Smooth muscle cell (in vitro differentiated cells): ENCODE measurements around the gene DIPK2A. TPM values are rescaled to one million over a fixed set of nuclear protein-coding genes. Genes with fewer than 3 reads are reported as not detected.

ENCODE experiments used
- DNase-seq: peaks from one replicate; lab custom pipeline; 2025; ENCODE audit not compliant: unreplicated experiment; lab: John Stamatoyannopoulos, UW
- H2AFZ ChIP-seq: fragments of 200-600 bp; sonication (generic); 2 replicates; pipeline ENCODE4 v1.6.0; 2016; ENCODE audit warnings: antibody characterized with exemption, low read depth, mild to moderate bottlenecking
- H3F3A ChIP-seq: fragments of 200-600 bp; sonication (generic); 2 replicates; pipeline ENCODE4 v1.6.0; 2017; ENCODE audit warnings: antibody characterized with exemption, low read depth
- H3K27ac ChIP-seq: fragments of 200-600 bp; sonication (generic); 2 replicates; pipeline ENCODE4 v1.5.1; 2016; ENCODE audit warnings: low read depth, mild to moderate bottlenecking
- H3K27me3 ChIP-seq: fragments of 200-600 bp; sonication (generic); 2 replicates; pipeline ENCODE4 v1.6.1; 2016; ENCODE audit warnings: low read depth, mild to moderate bottlenecking
- H3K36me3 ChIP-seq: fragments of 200-600 bp; sonication (generic); 2 replicates; pipeline ENCODE4 v1.5.1; 2016; ENCODE audit warnings: low read depth
- H3K4me1 ChIP-seq: fragments of 200-600 bp; sonication (generic); 2 replicates; pipeline ENCODE4 v1.5.1; 2016; ENCODE audit warnings: low read depth
- H3K4me2 ChIP-seq: fragments of 200-600 bp; sonication (generic); 2 replicates; pipeline ENCODE4 v1.6.0; 2016; ENCODE audit warnings: mild to moderate bottlenecking
- H3K4me3 ChIP-seq: fragments of 200-600 bp; sonication (generic); 2 replicates; pipeline ENCODE4 v1.5.1; 2016; ENCODE audit warnings: mild to moderate bottlenecking
- H3K79me2 ChIP-seq: fragments of 200-600 bp; sonication (generic); 2 replicates; pipeline ENCODE4 v1.6.0; 2016; ENCODE audit warnings: low read depth, mild to moderate bottlenecking
- H3K9ac ChIP-seq: fragments of 200-600 bp; sonication (generic); 2 replicates; pipeline ENCODE4 v1.6.0; 2016; ENCODE audit warnings: low read depth
- H3K9me3 ChIP-seq: fragments of 200-600 bp; sonication (generic); replicated peaks from 2 replicates; pipeline ENCODE4 v1.5.1; 2016; ENCODE audit warnings: low read depth
- H4K20me1 ChIP-seq: fragments of 200-600 bp; sonication (generic); 2 replicates; pipeline ENCODE4 v1.6.0; 2016; ENCODE audit warnings: low read depth
- CTCF ChIP-seq: fragments of 200-600 bp; sonication (generic); IDR thresholded peaks from 2 replicates; pipeline ENCODE4 v1.5.1; 2017; ENCODE audit warnings: borderline replicate concordance, mild to moderate bottlenecking, antibody characterized with exemption; ENCODE audit not compliant: insufficient read depth, poor library complexity, severe bottlenecking
- WGBS: methylation state at CpG from one replicate; pipeline ENCODE4 v1.1.7; 2016; ENCODE audit warnings: low lambda C conversion rate; 5-methylcytosine and 5-hydroxymethylcytosine counted together
- polyA plus RNA-seq: library from polyadenylated mRNA; unstranded; fragments of >200 nt; fragmentation: Nextera tagmentation; extraction: Ambion mirVana; gene quantifications from 2 replicates; pipeline ENCODE4 v1.2.1, GENCODE V29; 2016
- total RNA-seq: library from RNA; depleted of rRNA; stranded (reverse); fragments of >200 nt; gene quantifications from 2 replicates; pipeline ENCODE4 v1.2.3, GENCODE V29; 2014

DIPK2A gene
- total and polyA plus RNA-seq, 2 experiments from 2014 or later = 67.8 to 133 TPM

- H3K9me3 ChIP-seq = no peaks in the 10 kb centered on the region
- no peak overlapping the region for H3K27ac ChIP-seq
- H3K4me3 ChIP-seq = no peak overlapping the region
- WGBS = 68% methylated on average over 6 of the region's 6 CpGs
- no peak overlapping the region for H3K4me2 ChIP-seq
- H3K27me3 ChIP-seq = no peaks in the 10 kb centered on the region
- DNase-seq = no peak
- H3K9ac ChIP-seq = no peak overlapping the region
- peaks cover 4% of the 10 kb centered on the region for H3F3A ChIP-seq
- H2AFZ ChIP-seq = no peak overlapping the region
- no peaks in the 10 kb centered on the region for H3K4me1 ChIP-seq
- H3K79me2 ChIP-seq = peaks cover 24% of the 10 kb centered on the region
- H3K36me3 ChIP-seq = peaks cover 3% of the 10 kb centered on the region
- H4K20me1 ChIP-seq = peaks cover 16% of the 10 kb centered on the region
- TF ChIP-seq CTCF = no peak
These were observed 26.6 kb downstream of the DIPK2A start for GRCh38 chr3:143998266-143998665.

- no peaks in the 10 kb centered on the region for H3K36me3 ChIP-seq
- no peaks in the 10 kb centered on the region for H3K27me3 ChIP-seq
- 97% methylated on average over 1 of the region's 1 CpG for WGBS
- no peaks in the 10 kb centered on the region for H4K20me1 ChIP-seq
- no peaks in the 10 kb centered on the region for H3F3A ChIP-seq
- no peak overlapping the region for H3K9ac ChIP-seq
- no peaks in the 10 kb centered on the region for H3K9me3 ChIP-seq
- H3K4me1 ChIP-seq = no peaks in the 10 kb centered on the region
- no peak overlapping the region for H2AFZ ChIP-seq
- H3K4me2 ChIP-seq = no peak overlapping the region
- TF ChIP-seq CTCF = no peak
- H3K4me3 ChIP-seq = no peak overlapping the region
- no peak overlapping the region for H3K27ac ChIP-seq
- no peak for DNase-seq
- no peaks in the 10 kb centered on the region for H3K79me2 ChIP-seq
These were observed 31.4 kb downstream of the DIPK2A start for GRCh38 chr3:144003051-144003450.

GRCh38 chr3:144010371-144010770 is 38.7 kb downstream of the DIPK2A start:
- WGBS = 90% methylated on average over 4 of the region's 4 CpGs

More at GRCh38 chr3:144010371-144010770, 38.7 kb downstream of the DIPK2A start:
- no peak for TF ChIP-seq CTCF
- H3K4me3 ChIP-seq = no peak overlapping the region
- no peaks in the 10 kb centered on the region for H3K79me2 ChIP-seq
- H3K27me3 ChIP-seq = no peaks in the 10 kb centered on the region
- H3K4me1 ChIP-seq = peaks cover 5% of the 10 kb centered on the region
- H3K27ac ChIP-seq = no peak overlapping the region
- no peaks in the 10 kb centered on the region for H4K20me1 ChIP-seq
- DNase-seq = no peak
- H3K9me3 ChIP-seq = no peaks in the 10 kb centered on the region
- no peak overlapping the region for H2AFZ ChIP-seq
- no peak overlapping the region for H3K9ac ChIP-seq
- H3F3A ChIP-seq = no peaks in the 10 kb centered on the region
- no peak overlapping the region for H3K4me2 ChIP-seq
- no peaks in the 10 kb centered on the region for H3K36me3 ChIP-seq
